Heart left ventricle (tissue), 13 donors: ENCODE results near the gene SLC39A11.

Experiments
- CTCF ChIP-seq, 12 donors: fragments of 200-600 bp; sonication (generic) in 4 of 12; IDR thresholded peaks; one replicate each; pipeline versions ENCODE4 v1.5.0 to v1.8.0; 2018 to 2022; ENCODE audit warnings: antibody characterized with exemption in 12 of 12, mild to moderate bottlenecking in 5 of 12
- POLR2A ChIP-seq, 2 donors: fragments of 450-650 bp; IDR thresholded peaks; one replicate each; pipeline ENCODE4 v1.6.1; 2017; ENCODE audit warnings: antibody characterized with exemption in 2 of 2, mild to moderate bottlenecking in 2 of 2, moderate library complexity in 2 of 2
- donor health status: ischemic (EF 13 %, LVEDD 7.1; RV severe dilation, severe dysfunction).
- donor health status: DM: no; HTN: yes; CAD: no.
- donor health status: DM: no; HTN: no; CAD: no.
- donor health status: ischemic (EF 25% LVEDD 6.9; RV normal size, moderate dysfunction).
- donor health status: ischemic (EF 25% LVEDD 5.7; RV mildly dilated, moderate dysfunction).
- donor health status: ischemic (EF 35%, LVEDD 5.7; RV mildly dilated, moderate dysfunction).
- donor health status: nonischemic (EF 11% LVEDD 7.7; RV severe dilation, severe dysfunction).
- donor health status: DM: yes; HTN: yes; CAD: no.
- donor health status: PGD.
- donor health status: ischemic (EF 29% LVEDD 5.4; RV normal size, mild dysfunction).
- donor health status: nonischemic (EF 23%, LVEDD 6.1; RV moderate dilation, normal function).

GRCh38 chr17:72719578-72720493 is 372.7 kb downstream of the SLC39A11 start:
- TF ChIP-seq CTCF (IDR thresholded peaks at IDR 0.05) (no peak), POLR2A (IDR thresholded peaks at IDR 0.05) (no peak)
